ENCODE data around the gene HCRTR1.

Gene HCRTR1

DNA sequence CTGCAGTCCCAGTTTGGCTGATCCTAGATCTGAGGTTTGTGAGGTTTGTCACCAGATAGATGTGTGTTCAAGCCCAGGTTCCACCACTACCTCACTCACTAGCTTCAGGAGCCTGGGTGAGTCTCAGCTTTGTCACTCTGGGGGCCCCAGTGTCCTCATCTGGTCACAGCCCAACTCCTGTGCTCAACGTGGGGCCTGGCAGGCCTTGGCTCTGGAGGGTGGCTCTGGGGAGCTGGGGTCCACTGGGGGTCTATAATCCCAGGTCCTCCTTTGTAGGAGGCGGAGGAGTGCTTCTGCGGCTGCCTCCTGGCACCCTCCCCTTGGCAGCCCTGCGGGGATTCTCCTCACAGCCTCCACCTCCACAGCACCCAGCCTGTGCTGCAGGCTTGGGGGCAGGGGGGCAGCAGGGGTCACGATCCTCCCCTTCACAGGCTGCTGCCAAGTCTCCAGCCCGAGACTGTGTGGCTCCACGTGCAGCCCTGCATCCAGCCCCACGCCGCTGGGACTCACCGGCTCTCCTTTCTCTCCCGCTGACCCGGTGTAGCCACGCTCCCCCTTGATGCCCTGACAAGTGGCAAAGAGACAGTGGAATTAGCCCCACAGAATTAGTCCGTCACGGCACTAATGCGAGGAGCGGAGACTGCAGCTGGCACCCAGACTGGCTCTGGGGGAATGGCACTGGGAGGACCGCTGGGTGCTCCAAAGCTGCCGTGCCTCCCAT, 49.7 kb downstream of the HCRTR1 start:
- DNase-seq (ENCODE audit: low spot score): no peak

DNA sequence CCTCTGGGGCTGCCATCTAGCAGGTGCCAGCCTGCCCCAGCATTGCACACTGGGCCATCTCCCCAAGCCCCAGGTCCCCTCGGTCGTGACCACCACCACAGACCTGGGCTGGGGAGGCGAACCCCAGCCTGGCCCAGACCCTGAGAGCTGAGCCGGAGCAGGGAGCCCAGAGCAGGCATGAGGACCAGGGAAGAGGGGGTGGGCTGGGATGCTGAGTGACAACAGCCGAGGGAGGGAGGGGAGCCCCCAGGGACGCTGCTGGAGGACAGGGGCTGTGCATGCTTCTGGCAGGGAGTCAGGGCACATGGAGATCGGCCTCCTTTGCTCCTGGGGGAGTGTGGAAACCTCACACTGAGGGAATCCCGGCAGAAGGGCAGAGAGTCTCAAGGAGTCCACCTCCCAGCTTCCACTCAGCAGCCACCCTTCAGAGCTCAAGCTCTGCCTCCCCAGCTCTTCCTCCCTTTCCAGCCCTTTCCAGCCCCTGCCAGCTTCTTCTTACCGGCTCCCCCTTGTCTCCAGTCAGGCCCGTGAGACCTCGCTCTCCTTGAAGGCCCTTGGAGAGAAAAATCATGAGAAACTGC, 50.9 kb downstream of the HCRTR1 start:
- no peak for DNase-seq (ENCODE audit: low spot score)

DNA sequence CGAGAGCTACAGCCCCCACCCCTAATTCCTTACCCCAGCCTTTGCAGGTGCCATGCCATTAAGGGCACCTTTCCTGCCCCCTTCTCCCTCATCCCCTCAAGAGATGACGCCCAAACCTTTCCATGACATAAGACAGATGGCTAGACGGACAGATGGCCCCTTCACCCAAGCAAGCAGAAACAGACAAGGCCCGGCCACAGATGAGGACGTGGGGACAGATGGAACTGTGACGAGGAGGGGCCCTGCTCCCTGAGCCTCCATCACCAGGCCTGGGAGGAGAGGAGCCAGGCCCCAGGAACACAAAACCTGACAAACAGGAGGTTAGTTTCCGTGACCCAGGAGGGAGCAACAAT, 51.9 kb downstream of the HCRTR1 start:
- no peak for DNase-seq (ENCODE audit: low spot score)

DNA sequence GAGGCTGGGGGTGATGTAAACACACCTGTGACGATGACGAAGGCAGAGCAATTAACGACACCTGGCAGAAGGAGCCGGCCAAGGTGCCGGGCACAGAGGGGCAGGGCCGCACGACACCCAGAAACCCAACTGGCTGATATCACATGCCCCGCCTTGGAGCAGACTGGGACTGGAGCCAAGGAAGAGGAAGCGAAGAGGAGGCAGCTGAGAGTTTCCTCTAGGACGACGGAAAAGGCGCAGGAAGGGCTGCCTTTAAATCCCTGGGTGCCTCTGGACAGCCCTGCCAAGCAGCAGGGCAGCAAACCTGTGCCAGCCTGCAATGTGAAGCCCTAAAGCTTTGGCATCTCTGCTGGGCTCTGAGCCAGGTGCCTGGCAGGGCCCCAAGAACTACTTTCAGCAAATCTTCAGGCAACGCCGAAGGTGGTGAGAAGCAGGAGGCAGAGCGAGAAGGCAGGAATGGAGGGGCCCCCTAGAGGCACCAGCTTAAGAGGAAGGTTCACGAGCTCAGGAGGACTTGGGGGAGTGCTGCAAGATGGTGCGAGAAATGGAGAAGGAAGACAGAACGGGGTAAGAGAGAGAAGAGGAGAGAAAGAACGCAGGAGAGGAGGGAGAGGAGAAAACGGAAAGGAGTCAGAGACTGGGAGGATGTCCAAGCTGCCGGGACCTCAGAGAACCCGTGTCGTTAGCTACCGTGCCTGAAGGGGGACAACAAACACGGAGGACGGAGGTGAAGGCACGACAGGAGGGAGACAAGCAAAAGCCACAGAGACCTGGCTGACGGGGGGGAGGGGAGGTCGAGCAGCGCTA, 52.5 kb downstream of the HCRTR1 start:
- no peak for DNase-seq (ENCODE audit: low spot score)

DNA sequence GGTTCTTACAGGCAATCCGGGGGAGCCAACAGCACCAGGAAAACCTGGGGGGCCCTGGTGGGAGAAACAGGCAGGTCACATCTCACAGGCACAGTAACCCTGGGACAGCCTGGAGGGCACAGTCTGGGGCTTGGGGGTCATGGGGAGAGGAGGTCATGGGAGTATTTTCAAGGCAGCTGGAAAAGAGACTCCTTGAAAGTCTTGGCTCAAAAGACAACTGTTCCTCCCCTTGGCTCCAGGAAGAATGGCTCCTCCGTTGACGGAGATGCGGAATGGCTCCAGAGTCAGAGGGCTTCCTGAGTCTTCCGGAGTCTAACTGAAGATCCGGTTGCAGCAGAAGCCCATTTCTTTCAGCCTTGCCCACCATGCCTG, 53.1 kb downstream of the HCRTR1 start:
- DNase-seq (ENCODE audit: low spot score): no peak

DNA sequence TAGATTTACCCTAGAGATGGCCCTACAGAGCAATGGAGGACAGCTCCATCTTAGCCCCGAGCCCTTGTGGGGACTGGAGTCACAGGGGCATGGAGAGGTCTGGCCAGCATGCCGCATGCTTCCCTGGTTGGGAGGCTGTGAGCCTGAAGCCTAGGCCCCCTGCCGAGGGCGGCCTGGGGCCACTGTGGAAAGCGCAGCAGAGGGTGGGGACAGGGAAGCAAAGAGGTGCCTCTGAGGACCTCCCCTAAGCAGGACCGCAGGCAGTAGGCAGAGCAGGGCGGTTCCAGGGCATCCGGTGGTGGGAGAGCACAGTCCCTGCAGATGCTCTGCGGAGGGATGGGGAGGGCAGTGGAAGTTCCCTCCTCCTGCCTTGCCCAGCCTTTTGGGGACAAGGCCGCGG, 53.7 kb downstream of the HCRTR1 start:
- DNase-seq (ENCODE audit: low spot score): no peak

DNA sequence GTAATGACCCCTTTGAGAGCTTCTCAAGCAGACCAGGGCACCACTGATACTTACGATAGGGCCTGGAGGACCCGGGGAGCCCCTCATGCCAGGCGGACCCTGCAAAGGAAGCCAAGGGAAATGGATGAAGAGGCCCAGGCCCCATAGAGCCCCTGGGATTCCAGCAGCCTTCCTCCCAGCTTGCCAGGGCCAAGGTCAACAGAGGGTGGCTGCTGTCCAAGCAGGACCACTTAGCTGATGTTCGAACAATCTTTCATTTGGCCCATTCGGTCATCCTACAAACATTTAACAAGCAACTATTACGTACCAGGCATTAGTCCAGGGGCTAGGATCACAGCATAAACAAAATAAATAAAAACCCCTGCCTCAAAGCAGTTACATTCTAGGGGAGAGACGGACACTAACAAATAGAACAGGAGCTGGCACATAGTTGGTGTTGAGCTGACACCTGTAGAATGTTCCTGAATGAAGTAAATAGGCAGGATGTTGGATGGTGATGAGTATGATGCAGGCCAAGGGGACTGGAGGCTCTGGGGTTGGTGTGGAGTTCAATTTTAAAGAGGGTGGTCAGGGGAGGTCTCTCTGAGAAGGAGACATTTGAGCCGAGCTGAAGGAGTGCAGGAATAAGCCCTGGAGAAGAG, 54.2 kb downstream of the HCRTR1 start:
- DNase-seq (ENCODE audit: low spot score): no peak

DNA sequence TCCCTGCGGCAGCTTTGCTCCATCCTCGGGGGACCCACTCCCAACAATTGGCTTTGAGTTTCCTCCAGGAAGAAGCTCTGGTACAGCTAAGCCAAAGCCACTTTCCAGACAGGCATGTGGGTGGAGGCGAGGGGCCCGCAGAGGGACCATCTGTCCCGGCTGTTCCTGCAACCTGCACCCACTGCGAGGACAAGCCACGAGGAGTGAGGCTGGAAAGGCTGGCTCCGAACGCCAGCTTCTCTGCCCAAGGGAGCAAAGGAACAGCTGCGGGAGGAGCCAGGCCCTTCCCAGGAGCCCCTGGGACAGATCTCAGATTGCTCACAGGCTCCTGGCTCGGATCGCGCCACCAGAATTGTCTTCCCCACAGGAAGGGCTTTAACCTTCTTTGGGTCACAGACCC, 55.5 kb downstream of the HCRTR1 start:
- DNase-seq (ENCODE audit: low spot score): no peak

DNA sequence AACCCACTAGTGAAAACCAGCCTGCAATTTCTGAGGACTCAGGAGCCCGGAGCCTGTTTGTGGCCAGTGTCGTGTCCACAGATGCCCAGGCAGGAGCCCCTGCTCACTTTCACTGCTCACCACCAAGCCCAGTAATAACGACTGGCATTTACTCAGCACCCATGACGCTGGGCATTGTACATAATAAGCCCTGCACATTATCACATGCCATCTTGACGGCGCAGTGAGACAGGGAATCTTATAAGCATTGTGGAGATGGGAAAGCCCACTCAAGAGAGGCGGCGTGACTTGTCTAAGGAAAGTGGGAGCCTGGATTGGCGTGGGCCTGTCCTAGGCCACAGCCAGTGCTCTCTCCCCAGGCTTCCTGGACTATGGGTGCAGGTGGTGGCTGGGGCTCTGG, 55.9 kb downstream of the HCRTR1 start:
- no peak for DNase-seq (ENCODE audit: low spot score)

DNA sequence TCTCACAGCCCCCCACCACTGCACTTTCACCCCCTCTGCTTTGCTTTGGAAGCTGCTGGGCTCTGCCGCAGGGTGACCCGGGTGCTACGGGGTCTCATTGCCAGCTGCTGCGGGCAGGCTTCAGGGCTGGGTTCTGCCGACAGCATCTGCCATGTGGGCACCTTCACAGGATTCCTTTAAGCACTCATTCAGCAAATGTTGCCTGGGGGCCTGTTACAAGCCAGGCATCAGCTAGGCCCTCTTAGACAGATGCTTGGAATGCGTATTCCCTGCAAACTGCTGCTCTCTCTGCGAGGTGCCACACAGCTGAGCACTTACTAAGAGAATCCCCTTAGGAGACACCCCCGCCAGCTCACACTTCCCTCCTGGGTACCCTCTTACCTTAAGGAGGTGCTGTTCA, 57.1 kb downstream of the HCRTR1 start:
- no peak for DNase-seq (ENCODE audit: low spot score)

DNA sequence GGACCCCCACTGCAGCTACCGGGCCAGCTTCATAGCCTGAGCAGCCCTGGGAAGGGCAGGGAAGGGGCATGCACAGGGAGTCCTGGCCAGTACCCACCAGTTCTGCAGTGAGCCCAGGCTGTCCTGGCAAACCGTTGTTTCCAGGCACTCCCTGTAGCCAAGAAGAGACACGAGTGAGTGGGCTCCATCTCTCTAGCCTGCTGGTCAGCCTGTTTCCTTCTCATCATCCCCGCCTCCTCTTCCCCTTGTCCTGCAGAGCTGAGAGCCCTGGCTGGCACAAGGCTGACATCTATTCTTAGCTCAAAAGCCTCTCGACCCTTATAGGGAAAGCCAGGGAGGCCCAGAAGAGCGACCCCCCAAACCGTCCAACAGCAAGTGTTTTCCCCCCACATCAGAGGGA, 57.7 kb downstream of the HCRTR1 start:
- no peak for DNase-seq (ENCODE audit: low spot score)

DNA sequence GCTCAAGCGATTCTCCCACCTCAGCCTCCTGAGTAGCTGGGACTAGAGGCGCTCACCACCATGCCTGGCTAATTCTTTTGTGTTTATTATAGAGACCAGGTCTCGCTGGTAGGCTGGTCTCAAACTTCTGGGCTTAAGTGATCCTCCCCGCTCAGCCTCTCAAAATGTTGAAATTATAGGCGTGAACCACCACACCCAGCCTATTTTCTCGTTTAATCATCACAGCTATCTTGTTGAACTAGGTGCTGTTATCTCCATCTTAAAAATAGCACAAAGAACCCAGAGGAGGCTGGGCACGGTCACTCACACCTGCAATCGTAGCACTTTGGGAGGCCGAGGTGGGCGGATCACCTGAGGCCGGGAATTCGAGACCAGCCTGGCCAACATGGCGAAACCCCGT, 58.3 kb downstream of the HCRTR1 start:
- no peak for DNase-seq (ENCODE audit: low spot score)
